Parathyroid adenoma (tissue), 2 donors: ENCODE measurements around the gene STK4.

ENCODE experiments used
- H2AFZ ChIP-seq: fragments of 300-600 bp; sonication (generic); one replicate; pipeline ENCODE4 v1.7.0; 2017; ENCODE audit warnings: antibody characterized with exemption, mild to moderate bottlenecking
- H3K27ac ChIP-seq: fragments of 300-600 bp; sonication (generic); one replicate; pipeline ENCODE4 v1.7.0; 2017
- H3K27me3 ChIP-seq: fragments of 300-600 bp; sonication (generic); one replicate; pipeline ENCODE4 v1.7.0; 2017; ENCODE audit warnings: low read length; ENCODE audit not compliant: control insufficient read depth, insufficient read depth
- H3K36me3 ChIP-seq: fragments of 300-600 bp; sonication (generic); one replicate; pipeline ENCODE4 v1.7.0; 2017; ENCODE audit warnings: low read length; ENCODE audit not compliant: control insufficient read depth, insufficient read depth
- H3K4me1 ChIP-seq: fragments of 300-600 bp; sonication (generic); one replicate; pipeline ENCODE4 v1.7.0; 2017; ENCODE audit warnings: control low read depth
- H3K4me2 ChIP-seq: fragments of 300-600 bp; sonication (generic); one replicate; pipeline ENCODE4 v1.7.0; 2017; ENCODE audit warnings: low read length
- H3K4me3 ChIP-seq: fragments of 300-600 bp; sonication (generic); one replicate; pipeline ENCODE4 v1.7.0; 2017; ENCODE audit warnings: low read depth, low read length
- H3K79me2 ChIP-seq: fragments of 300-600 bp; sonication (generic); one replicate; pipeline ENCODE4 v1.7.0; 2017; ENCODE audit warnings: control low read depth
- H3K9ac ChIP-seq: fragments of 300-600 bp; sonication (generic); one replicate; pipeline ENCODE4 v1.7.0; 2017; ENCODE audit warnings: mild to moderate bottlenecking
- H3K9me3 ChIP-seq: fragments of 300-600 bp; sonication (generic); one replicate; pipeline ENCODE4 v1.7.0; 2017; ENCODE audit warnings: low read length; ENCODE audit not compliant: control insufficient read depth
- CTCF ChIP-seq: fragments of 300-600 bp; sonication (generic); IDR thresholded peaks from one replicate; pipeline ENCODE4 v1.7.0; 2017; ENCODE audit warnings: antibody characterized with exemption, mild to moderate bottlenecking
- donor health status: primary hyperparathyroidism.

STK4 gene

GRCh38 chr20:44970243-44970757 is 4.0 kb downstream of the STK4 start:
- no peak overlapping the region for H3K4me3 ChIP-seq
- no peak overlapping the region for H3K9ac ChIP-seq
- no peak overlapping the region for H3K27ac ChIP-seq
- H2AFZ ChIP-seq: no peak overlapping the region
- TF ChIP-seq CTCF: no peak
- no peaks in the 10 kb centered on the region for H3K79me2 ChIP-seq
- no peaks in the 10 kb centered on the region for H3K36me3 ChIP-seq
- H3K9me3 ChIP-seq: no peaks in the 10 kb centered on the region
- H3K4me2 ChIP-seq: no peak overlapping the region
- no peaks in the 10 kb centered on the region for H3K27me3 ChIP-seq
- peaks cover 6% of the 10 kb centered on the region for H3K4me1 ChIP-seq

GRCh38 chr20:44973053-44973452 is 6.7 kb downstream of the STK4 start:
- Histone ChIP-seq H3K27me3 (no peaks in the 10 kb centered on the region), H3K4me3 (no peak overlapping the region), H2AFZ (no peak overlapping the region), H3K79me2 (no peaks in the 10 kb centered on the region), H3K27ac (no peak overlapping the region), H3K9ac (no peak overlapping the region), H3K36me3 (no peaks in the 10 kb centered on the region), H3K4me1 (peaks cover 5% of the 10 kb centered on the region), H3K4me2 (no peak overlapping the region), H3K9me3 (no peaks in the 10 kb centered on the region)
- no peak for TF ChIP-seq CTCF

GRCh38 chr20:44976698-44977097 is 10.4 kb downstream of the STK4 start:
- H3K79me2 ChIP-seq: no peaks in the 10 kb centered on the region
- H3K27ac ChIP-seq: no peak overlapping the region
- H3K9ac ChIP-seq: no peak overlapping the region
- no peaks in the 10 kb centered on the region for H3K9me3 ChIP-seq
- H2AFZ ChIP-seq: no peak overlapping the region
- no peak for TF ChIP-seq CTCF
- peaks cover 10% of the 10 kb centered on the region for H3K4me1 ChIP-seq
- H3K36me3 ChIP-seq: no peaks in the 10 kb centered on the region
- no peak overlapping the region for H3K4me2 ChIP-seq
- no peak overlapping the region for H3K4me3 ChIP-seq
- H3K27me3 ChIP-seq: no peaks in the 10 kb centered on the region

- TF ChIP-seq CTCF: no peak
- Histone ChIP-seq H3K9ac (no peak overlapping the region), H3K4me1 (peaks cover 10% of the 10 kb centered on the region), H3K36me3 (no peaks in the 10 kb centered on the region), H3K4me3 (no peak overlapping the region), H3K4me2 (peak overlapping the region; percentile 8), H3K27me3 (no peaks in the 10 kb centered on the region), H3K79me2 (no peaks in the 10 kb centered on the region), H2AFZ (peak overlapping the region; percentile 33), H3K27ac (peak overlapping the region; percentile 62), H3K9me3 (no peaks in the 10 kb centered on the region)
These were observed 12.8 kb downstream of the STK4 start for GRCh38 chr20:44979090-44979621.

GRCh38 chr20:44981736-44982406 is 15.6 kb downstream of the STK4 start:
- no peaks in the 10 kb centered on the region for H3K9me3 ChIP-seq
- H3K4me3 ChIP-seq: no peak overlapping the region
- H3K4me1 ChIP-seq: peaks cover 10% of the 10 kb centered on the region
- TF ChIP-seq CTCF: no peak
- H3K27me3 ChIP-seq: no peaks in the 10 kb centered on the region
- H3K27ac ChIP-seq: no peak overlapping the region
- no peak overlapping the region for H3K9ac ChIP-seq
- H2AFZ ChIP-seq: no peak overlapping the region
- no peak overlapping the region for H3K4me2 ChIP-seq
- H3K36me3 ChIP-seq: no peaks in the 10 kb centered on the region
- H3K79me2 ChIP-seq: no peaks in the 10 kb centered on the region
